GM19397 (cell line): Measurements from ENCODE around the gene NANOS2.
A peak's percentile ranks its signal among the peaks of the same experiment; 100 is the strongest.
"Not testable (repeated sequence)": the region's sequence is repeated elsewhere in the genome, so short reads cannot be mapped to it uniquely, and the experiment has no call there.

Experiments
- ATAC-seq: cut with Tn5 transposase; IDR thresholded peaks from one replicate; pipeline ENCODE4 v1.9.1; 2021; ENCODE audit warnings: mild to moderate bottlenecking, moderate library complexity; ENCODE audit not compliant: unreplicated experiment

The NANOS2 gene

GRCh38 chr19:45897261-45897812 is 17.2 kb downstream of the NANOS2 start:
- ATAC-seq = no peak

GRCh38 chr19:45895983-45896599 is 18.5 kb downstream of the NANOS2 start:
- not testable (repeated sequence) for ATAC-seq

DNA sequence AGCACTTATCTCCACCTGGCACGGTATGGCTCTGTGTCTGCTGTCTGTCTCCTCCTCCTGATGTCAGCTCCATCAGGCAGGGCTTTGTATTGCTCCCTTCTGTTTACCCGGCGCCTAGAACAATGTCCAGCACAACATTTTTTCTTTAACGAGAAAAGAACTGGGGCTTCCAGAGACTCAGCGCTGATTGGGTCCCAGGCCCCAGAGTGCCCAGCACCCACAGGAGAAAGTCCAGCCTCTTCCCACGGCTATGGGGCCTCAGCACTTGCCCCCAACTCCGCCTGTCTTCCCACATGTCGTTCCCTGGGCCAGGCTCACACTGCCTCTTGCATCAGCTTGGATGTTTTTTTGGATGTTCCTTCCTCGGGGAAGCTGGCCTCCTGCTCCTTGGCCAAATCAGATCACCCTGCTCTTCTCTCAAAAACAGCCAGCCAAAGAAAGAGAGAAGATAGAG is 19.0 kb downstream of the NANOS2 start:
- no peak for ATAC-seq

DNA sequence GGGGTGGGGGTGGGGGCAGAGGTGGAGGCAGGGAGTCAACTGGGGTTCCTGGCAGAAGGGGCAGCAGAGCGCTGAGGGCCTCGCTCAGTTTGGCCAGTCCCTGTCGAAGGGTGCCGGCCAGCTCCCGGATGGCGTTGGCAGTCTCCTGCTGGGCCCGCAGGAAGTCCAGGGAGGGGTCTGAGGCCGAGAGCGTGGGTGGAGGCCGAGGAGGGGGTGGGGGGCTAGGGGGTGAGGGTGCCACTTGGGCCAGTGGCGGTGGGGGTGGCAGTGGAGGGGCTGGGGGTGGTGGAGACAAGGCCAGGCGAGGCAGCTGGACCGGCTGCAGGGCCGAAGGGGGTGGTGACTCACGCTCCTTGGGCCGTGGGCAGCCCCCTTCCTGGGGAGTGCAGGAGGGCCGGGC is 23.7 kb downstream of the NANOS2 start:
- no peak for ATAC-seq

DNA sequence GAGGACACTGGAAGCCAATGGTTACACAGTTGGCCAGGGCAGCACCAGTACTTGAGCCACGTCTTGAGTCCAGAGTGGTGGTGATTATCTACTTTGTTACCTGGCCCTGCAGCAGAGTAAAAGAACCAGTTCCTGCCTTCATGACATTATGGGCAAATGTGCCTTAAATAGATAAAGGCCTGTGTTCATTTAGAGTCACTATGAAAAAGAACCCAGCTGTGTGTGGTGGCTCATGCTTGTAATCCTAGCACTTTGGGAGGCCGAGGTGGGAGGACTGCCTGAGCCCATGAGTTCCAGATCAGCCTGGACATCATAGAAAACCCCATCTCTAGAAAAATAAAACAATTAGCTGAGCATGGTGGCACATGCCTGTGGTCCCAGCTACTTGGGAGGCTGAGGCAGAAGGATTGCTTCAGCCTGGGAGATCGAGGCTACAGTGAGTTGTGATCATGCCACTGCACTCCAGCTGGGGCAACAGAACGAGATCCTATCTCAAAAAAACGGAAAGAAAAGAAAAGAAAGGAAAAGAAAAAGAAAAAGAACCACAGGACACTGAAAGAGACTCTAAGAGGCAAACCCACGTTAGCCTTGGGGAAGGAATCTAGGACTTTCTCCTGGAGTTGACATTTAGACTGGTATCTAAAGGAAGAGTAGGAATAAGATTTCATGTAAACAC is 25.2 kb downstream of the NANOS2 start:
- ATAC-seq = no peak

DNA sequence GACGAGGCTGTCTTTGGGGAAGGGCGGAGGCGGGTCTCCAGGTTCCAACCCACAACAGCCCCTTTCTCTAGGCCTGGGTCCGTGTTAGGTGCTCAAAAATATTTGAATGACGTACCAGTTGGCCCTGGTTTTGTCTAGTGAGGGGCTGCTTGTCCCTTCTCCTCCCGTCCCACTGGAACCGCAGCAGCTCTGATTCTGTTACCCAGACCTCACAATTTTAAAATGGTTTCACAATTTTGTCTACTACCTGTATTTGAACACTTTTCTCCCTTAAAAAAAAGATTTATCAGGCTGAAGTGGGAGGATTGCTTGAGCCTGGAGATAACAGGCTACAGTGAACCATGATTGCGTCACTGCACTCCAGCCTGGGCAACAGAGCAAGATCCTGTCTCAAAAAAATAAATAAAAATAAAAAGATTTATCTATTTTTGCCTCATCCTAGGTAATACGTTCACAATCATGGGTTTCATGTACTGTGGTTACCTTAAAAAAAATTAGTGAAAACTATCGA is 27.3 kb downstream of the NANOS2 start:
- ATAC-seq = no peak

- ATAC-seq = peak; percentile 49
Measured at GRCh38 chr19:45886427-45887199, 28.0 kb downstream of the NANOS2 start.

DNA sequence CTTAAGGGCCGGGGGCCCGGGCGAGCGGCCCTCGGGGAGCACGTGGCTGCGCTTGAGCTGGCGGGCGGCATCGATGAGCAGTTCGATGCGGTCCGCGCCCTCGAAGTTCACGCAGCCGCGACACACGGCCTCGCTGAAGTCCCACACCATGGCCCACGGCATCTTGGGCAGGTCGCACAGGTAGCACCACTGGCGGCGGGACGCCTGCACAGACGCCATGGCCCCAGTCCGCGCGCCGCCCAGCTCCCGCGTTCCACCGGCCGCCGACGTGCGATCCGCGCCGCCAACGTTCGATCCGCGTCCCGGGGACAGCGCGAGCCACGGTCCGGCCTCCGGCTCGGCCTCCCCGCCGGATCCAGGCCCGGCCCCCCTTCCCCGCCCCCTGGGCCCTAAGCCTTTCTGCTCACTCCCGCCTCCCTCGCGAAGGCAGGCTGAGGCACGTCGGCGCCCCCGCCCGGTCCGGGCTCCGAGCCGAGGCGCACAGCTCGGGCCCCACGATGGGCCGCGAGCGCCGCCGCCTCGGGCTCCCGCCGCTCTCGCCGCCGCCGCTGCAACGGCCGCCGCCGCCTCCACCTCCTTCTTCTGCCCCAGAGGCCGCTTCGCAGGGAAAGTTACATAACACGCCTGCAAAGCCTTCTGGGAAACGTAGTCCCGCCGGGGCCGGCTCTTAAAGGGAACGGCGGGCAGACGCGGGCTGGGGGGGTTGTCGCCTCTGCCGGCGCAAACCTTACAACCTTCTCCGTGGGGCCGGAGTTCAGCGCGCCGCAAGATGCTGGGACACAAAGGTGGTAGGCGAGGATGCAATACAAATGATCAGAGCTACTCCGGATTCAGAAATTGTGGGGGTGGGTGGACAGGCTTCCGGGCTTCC is 28.8 kb downstream of the NANOS2 start, which contains the start of gene IRF2BP1:
IRF2BP1 (minus strand) TSS at position 586 of the 871 bp plus-strand sequence; CDS start at position 219, 367 bp downstream.
- peak; percentile 49 for ATAC-seq

- ATAC-seq = no peak
Measured at GRCh38 chr19:45884682-45885555, 29.7 kb downstream of the NANOS2 start.

GRCh38 chr19:45883881-45884681 is 30.5 kb downstream of the NANOS2 start:
- no peak for ATAC-seq

DNA sequence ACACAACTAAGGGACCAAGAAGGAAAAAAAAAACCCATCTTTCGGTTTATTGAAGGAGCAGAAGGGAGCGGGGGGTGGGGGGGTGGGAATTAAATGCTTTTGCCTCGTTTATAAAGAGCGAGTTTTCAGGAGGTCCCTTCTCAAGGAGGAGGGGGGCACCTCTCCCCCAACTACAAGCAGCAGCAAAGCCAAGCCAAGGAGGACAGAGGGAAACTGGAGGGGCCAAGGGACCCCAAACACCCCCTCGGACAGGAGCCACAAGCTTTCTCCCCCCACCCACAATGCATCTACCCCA is 31.0 kb downstream of the NANOS2 start:
- no peak for ATAC-seq

- peak; percentile 26 for ATAC-seq
Measured at GRCh38 chr19:45882652-45883585, 31.7 kb downstream of the NANOS2 start.

GRCh38 chr19:45881909-45882528 is 32.6 kb downstream of the NANOS2 start:
- ATAC-seq = no peak

GRCh38 chr19:45881082-45881908 is 33.3 kb downstream of the NANOS2 start:
- ATAC-seq = no peak

DNA sequence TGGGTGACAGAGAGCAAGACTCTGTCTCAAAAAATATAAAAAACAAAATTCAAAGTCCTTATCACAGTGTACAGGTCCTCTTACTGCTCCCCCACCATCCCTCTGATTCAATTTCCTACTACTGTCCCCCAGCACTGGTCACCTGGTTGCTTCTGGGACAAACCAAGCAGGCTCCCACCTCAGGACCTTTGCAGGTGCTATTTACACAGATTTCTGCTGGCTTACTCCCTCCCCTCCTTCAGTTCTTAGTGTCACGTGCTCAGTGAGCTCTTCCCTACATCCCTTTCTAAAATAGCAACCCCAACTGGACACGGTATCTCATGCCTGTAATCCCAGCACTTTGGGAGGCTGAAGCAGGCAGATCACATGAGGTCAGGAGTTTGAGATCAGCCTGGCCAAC is 34.6 kb downstream of the NANOS2 start:
- ATAC-seq = no peak

GRCh38 chr19:45879055-45879454 is 35.5 kb downstream of the NANOS2 start:
- ATAC-seq = no peak
